GM19467 (cell line): Measurements from ENCODE around the gene MLEC.

Source experiments
- ATAC-seq: cut with Tn5 transposase; IDR thresholded peaks from one replicate; pipeline ENCODE4 v1.9.1; 2021; ENCODE audit warnings: mild to moderate bottlenecking, moderate library complexity; ENCODE audit not compliant: unreplicated experiment

MLEC gene

DNA sequence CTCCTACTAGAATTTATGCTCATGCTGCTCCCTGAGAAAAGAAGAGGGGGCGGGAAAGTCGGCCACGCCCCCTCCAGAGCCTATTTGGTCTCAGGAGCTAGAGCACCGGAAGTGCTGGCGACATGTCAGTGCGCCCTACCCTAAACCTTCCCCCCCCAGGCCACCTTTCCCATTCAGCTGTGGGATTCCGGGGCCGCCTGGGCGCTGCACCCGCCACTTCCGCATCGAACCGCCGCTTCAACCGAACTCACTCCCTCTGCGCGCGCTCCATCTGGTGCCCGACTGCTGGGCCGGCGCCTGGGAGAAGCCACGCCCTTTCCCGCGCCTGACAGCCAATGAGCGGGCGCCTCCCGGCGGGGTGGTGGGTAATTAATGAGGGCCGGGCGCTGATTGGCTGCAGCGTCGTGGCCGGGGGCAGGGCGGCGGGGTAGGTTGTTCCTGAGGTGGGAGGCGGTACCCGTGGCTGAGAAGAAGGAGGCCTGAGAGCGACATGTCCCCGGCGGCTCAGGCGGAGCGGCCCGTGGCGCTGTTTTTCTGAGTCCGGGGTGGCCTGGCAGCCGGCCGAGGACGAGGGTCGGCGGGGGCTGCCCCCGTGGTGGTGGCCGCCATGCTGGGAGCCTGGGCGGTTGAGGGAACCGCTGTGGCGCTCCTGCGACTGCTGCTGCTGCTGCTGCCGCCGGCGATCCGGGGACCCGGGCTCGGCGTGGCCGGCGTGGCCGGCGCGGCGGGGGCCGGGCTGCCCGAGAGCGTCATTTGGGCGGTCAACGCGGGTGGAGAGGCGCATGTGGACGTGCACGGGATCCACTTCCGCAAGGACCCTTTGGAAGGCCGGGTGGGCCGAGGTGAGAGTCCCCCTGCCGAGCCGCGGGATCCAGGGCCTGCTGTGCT is at the start of gene MLEC:
TSS of gene MLEC (plus strand) at position 460 of the 888 bp plus-strand sequence. CDS start at position 608, 148 bp downstream.
- ATAC-seq, result peak; percentile 68

DNA sequence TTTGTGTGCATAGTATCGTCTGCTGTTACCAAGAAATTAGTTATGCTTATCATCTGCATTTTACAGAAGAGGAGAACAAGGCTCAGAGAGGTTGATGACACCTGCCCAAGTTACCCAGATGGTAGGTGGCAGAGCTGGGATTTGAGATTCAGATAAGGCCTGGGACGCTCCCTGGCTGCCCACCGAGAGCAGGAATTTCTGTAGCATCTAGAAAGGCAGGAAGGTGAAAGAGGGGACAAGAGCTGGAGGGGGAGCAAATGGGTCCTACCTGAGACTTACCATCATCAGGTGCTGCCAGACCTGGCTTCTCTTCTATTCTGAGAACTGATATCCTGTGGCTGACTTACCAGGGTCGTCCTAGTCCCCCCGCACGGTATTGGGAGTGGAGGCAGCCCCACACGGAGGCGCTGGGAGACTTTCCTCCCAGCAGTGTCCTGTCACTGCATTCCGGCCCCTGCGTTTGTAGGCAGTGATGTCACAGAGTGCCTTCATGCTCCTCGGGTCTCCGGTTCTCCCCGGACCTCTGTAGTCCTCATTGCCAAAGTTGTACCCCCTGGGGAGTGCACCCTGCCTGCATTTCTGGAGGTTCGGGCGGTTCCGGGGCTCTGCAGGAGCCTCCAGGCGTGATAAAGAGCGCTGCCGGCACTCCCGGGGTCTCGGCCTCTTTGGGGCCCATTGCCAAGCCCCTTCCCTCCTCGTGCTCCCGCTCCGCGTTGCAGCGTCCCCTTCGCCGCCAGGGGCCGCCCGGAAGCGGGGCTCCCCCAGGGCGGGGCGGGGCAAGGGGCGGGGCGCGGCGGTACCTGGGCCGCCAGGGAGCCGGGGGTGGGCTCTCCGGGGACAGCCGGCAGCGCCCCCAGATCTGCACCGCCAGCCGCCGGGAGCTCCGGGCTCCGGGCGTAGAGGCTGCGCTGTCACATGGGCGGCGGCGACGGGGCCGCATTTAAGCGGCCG is 46.9 kb upstream of the MLEC start, which contains the start of gene CABP1:
TSS of gene CABP1 (plus strand) at position 856 of the 951 bp plus-strand sequence. CDS start at position 916, 60 bp downstream.
- ATAC-seq, result peak; percentile 57

GRCh38 chr12:120640861-120641833 is 45.8 kb upstream of the MLEC start:
- ATAC-seq, result peak; percentile 41

GRCh38 chr12:120642121-120642520 is 44.8 kb upstream of the MLEC start:
- no peak for ATAC-seq

GRCh38 chr12:120642826-120643225 is 44.1 kb upstream of the MLEC start:
- ATAC-seq, result no peak

- no peak for ATAC-seq
Measured at GRCh38 chr12:120643574-120643973, 43.4 kb upstream of the MLEC start.

DNA sequence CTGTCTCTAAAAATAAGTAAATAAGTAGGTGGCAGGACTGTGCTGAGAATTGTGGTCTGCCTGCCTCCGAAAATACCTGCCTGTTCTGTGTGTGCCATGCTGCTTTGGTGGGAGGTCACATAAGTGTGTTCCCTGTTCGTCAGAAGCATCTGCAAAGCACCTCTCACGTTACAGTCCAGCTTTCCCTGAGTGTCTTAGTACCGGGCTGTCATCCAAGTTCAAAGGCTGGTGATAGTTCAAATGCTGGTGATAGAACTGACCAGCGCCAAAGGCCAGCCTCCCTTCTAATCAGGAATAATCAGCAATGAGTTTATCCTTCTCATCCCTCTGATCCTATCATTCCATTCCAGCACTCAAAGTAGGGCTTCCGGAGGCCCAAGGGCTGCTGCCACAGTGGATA is 40.9 kb upstream of the MLEC start:
- ATAC-seq, result no peak

GRCh38 chr12:120647375-120647755 is 39.6 kb upstream of the MLEC start:
- no peak for ATAC-seq

DNA sequence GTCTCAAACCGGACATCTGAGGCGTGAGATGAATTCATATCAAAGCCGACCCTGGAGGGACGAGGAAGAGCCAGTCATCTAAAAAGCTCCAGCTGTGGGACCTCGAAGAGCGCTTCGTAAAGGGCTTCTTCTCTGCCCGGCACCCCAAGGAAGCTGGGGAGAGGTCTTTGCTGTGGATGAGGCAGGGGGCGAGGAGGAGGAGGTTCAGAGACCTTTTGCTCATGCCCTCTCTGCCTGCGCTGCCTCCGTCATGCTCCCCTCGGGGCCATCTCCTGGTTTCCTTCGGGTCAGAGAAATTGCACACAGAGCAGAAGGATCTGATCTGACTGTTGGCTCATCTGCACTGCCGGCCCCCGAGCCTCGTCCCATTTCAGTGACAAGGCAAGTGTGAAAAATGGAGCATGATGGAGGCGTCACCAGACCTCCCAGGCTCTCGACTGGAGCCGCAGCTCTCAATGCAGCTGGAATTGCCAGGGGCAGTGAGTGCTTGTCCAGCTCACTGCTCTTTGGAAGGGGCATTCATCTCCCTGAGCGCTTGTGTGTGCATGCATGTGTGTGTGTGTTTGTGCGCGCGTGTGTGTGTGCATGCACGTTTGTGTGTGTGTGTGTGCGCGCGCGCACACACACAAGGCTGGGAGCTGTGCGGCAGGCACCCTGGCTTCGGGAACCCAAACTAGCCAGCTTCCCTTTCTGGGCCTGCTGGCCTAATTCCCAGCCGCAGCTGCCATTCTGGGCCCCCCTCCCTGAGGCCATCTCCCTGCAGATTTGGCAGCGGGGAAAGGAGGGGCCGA is 37.3 kb upstream of the MLEC start:
- no peak for ATAC-seq

DNA sequence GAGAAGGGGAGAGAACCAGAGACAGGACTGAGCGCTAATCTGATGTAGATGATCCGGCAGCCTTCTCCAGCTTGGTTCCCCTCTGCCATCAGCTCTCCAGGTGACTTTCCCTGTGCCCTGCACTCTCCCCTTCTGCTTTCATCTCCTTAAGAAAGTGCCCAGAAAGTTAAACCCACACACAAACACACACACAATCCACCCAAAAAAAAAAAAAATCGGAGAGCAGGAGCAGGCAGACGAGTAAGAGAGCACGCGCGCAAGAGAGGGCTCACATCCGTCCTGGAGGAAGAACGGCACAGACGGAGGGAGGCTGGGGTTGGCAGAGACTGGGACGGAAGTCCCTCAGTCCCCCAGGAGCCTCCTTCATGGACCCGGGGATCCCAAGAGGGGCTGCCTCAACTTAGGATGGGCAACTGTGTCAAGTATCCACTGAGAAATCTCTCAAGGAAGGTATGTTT is 36.7 kb upstream of the MLEC start:
- no peak for ATAC-seq

GRCh38 chr12:120651821-120652220 is 35.1 kb upstream of the MLEC start:
- no peak for ATAC-seq

GRCh38 chr12:120652656-120653435 is 34.1 kb upstream of the MLEC start:
- ATAC-seq, result no peak

GRCh38 chr12:120653611-120654010 is 33.3 kb upstream of the MLEC start:
- ATAC-seq, result no peak

- no peak for ATAC-seq
Measured at GRCh38 chr12:120654656-120655055, 32.3 kb upstream of the MLEC start.

GRCh38 chr12:120656008-120656407 is 30.9 kb upstream of the MLEC start:
- ATAC-seq, result no peak

DNA sequence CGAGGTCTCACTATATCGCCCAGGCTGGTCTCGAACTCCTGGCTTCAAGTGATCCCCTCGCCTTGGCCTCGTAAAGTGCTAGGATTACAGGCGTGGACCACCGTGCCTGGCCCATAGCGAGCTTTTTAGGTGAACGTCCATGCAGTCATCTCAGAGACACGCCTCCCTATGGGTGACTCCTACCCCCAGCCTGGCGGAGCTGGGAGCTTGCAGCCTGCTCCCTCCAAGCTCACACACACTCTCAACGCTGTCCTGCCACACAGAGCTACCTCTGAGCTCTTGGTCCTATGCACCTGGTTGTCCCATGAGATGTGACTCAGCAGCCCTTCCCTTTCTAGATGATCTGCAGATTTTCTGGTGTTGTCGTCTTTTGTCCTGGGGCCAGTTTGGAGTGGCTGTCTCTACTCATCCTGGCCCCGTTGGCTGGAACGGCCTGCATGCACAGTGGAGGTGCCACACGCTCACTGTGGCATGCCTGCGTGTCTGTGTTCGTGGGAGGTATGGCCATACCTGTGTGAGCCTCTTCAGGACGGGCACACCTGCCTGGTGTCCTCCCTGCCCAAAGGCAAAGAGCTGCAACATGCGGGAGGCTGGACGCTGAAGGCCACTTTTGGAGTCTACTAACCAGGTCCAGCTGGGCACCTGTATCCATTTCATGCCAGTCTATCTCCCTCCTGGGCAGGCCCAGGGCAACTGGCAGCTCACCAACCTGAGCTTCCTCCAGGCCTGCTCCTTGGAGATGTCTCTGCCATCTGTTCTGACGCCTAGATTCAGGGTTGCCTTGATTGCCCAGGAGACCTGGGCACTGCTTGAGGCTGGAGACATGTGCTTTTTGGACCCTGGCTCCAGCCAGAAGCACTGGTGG is 28.4 kb upstream of the MLEC start:
- no peak for ATAC-seq

DNA sequence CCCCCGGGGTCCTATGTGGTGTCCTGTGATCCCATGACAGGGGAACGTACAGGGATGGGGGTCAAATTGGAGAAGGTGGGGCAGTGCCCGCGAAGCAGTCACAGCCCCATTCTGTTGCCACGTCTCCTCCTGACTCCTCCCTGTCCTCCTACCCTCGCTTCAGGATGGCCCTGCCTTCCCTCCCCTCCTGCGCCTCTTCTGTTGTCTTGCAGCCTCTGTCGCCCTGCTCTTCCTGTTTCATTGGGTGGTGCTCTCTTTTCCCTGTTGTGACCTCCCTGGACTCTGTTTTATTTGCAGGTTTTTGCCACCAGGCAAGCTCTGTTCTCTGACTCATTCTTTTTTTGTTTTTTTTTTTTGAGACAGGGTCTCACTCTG is 27.8 kb upstream of the MLEC start:
- no peak for ATAC-seq

DNA sequence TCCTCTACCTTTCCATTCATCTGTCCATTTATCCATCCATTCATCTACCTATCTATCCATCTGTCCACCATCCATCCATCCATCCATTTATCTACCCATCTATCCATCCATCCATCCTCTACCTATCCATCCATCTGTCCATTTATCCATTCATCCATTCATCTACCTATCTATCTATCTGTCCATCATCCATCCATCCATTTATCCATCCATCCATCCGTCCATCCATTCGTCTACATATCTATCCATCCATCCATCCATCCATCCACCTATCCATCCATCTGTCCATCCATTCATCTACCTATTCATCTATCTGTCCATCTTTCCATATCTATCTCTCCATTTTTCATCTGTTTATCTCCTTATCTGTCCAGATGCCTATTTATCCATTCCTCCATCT is 25.5 kb upstream of the MLEC start:
- ATAC-seq, result no peak
